Choroid plexus epithelial cell (primary cell): ENCODE measurements around the gene TSPO.

Source experiments
- DNase-seq: peaks from one replicate; pipeline ENCODE4 v3.0.0-alpha.2; 2010; ENCODE audit warnings: low read depth
- H3K4me3 ChIP-seq: 2 replicates; pipeline ENCODE4 v1.5.1; 2011; ENCODE audit warnings: low read depth, mild to moderate bottlenecking, control low read depth, low read length, moderate library complexity
- TF ChIP-seq, protein P1 (sequence below): conservative IDR thresholded peaks from 2 replicates; pipeline ENCODE4 v1.5.1; 2011; ENCODE audit warnings: low read depth, mild to moderate bottlenecking, control low read depth, inconsistent platforms, low read length, moderate library complexity

Gene TSPO

DNA sequence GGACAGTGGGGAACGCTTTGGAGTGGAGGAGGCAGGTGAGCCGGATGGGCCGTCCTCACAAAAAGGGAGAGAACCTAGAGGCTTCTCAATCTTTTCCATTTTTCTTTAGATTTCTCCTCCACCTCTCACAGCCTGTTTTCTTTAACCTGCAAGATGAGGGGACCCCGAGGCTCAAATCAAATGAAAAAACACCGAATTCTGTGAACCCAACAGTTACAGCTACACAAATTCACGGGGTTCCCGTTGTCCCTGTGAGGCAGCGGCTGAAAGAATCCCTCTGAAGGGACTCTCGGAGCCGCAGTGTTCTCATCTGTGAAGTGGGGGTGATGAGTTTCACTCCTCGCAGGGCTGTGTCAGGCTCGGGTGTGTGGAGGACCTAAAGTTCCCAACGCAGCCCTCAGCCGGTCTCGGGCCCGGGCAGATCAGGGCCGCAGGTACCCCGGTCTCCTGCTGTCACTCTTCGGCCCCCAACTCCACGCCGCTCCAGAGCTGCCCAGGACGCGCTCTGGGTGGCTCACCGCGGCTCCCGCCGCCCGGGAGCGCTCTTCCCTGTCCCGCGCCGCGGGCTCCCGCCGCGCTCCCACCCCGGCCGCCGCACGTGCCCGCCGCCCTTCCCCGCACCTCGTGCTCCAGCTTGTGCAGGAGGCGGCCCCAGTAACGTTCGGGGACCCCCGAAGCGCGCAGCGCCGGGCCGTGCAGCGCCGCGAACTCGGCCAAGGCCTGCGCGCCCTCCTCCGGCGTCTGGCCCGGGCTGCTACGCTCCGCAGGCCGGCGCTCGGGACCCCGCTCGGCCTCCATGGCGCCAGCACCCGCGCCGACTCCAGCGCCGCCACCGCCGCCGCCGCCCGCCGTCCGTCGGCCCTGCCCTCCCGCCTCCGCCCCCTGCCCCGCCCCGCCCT, 35.2 kb downstream of the TSPO start, which contains the start of gene TTLL12:
Gene TTLL12 (minus strand): TSS at position 863 of the 899 bp plus-strand sequence. CDS start 65 bp downstream, at position 798.
- TF ChIP-seq, protein P1, sequence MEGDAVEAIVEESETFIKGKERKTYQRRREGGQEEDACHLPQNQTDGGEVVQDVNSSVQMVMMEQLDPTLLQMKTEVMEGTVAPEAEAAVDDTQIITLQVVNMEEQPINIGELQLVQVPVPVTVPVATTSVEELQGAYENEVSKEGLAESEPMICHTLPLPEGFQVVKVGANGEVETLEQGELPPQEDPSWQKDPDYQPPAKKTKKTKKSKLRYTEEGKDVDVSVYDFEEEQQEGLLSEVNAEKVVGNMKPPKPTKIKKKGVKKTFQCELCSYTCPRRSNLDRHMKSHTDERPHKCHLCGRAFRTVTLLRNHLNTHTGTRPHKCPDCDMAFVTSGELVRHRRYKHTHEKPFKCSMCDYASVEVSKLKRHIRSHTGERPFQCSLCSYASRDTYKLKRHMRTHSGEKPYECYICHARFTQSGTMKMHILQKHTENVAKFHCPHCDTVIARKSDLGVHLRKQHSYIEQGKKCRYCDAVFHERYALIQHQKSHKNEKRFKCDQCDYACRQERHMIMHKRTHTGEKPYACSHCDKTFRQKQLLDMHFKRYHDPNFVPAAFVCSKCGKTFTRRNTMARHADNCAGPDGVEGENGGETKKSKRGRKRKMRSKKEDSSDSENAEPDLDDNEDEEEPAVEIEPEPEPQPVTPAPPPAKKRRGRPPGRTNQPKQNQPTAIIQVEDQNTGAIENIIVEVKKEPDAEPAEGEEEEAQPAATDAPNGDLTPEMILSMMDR, result no peak
- peak within 1 kb of the TSS; percentile 69 for H3K4me3 ChIP-seq
- peak; percentile 50 for DNase-seq

DNA sequence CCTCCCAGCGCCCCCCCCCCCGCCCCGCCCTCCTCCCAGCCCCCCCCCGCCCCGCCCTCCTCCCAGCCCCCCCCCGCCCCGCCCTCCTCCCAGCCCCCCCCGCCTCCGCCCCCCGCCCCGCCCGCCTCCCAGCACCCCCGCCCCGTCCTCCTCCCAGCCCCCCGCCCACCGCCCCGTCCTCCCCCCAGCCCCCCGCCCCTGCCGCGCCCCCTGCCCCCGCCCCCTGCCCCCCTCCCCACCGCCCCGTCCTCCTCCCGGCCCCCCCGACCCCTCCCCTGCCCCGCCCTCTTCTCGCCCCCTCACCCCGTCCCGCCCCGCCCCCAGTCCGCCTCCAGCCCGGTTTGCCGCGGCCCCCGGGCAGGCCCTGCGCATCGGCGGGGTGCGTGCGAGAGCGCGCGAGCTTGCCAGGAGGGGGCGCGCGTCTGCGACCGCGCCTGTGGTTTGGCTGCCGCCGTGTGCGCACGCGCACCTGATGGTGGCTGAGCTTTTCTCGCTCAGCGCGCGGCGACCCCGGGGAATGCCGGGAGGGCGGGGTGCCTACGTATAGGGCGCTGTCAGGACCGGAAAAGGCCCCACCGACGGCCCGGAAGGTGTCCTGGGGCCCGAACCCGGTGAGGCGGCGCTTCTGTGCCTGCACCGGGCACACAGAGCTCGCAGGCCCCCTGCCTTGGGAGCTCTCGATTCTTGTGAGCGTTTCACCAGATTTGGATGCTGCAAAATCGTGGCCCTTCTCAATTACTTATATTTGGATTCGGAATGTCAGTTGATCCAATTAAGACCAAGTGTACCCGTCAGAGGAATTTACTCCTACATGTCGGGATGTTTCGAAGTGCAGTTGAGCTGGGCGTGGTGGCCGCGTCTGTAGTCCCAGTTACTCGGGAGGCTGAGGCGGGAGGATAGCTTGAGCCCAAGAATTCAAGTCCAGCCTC, 36.1 kb downstream of the TSPO start:
- DNase-seq, result peak; percentile 96
- H3K4me3 ChIP-seq, result peak overlapping the region; percentile 60
- TF ChIP-seq, protein P1, result peak; percentile 52

DNA sequence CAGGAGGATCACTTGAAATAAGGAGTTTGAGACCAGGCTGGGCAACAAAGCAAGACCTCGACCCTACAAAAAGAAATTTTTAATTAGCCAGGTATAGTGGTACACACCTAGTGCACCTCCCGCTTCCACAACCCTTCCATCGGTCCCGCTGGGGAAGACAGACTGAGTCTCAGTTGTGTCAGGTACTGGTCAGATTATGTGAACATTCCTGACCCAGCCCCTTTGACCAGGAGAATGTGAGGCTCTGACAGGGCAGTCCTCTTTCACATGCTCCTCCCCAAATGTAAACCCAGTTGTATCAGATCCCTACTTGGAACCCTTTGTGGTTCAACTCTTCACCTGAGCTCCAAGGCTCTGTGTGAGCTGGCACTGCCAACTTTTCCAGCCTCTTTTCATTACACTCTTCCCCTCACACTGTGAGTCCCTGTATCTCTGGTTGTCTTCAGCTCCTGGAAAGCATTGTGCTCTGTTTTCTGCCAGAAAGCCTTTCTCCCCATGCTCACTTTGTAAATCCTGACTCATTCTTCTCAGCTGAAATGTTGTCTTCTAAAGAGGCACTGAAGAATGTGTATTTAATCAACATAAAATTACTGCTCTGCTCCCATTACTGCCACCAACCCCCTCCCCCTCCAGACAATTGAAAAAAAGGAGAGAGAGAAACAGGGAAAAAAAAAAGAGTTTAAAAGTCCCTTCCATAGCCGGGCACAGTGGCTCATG, 37.6 kb downstream of the TSPO start:
- TF ChIP-seq, protein P1, result no peak
- no peak for DNase-seq
- no peak overlapping the region for H3K4me3 ChIP-seq

DNA sequence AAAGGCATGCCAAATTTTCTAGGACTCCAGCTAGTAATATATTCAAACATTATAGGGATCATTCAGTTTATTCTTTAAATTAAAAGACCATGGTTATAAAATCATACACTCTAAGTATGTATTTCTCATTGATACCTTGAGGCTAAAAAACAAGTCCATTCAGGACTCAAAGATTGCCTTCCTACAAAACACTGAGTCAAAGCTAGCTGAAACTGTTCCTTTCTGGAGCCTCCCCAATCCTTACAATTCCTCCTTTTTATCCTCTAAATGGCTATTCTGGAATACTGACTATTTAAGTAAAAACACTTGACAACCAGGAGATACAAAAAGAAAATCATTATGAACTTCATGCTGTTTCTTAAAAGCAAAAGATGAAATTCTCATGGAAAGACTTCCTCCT, 40.5 kb downstream of the TSPO start:
- H3K4me3 ChIP-seq, result no peak overlapping the region
- no peak for DNase-seq
- TF ChIP-seq, protein P1, result no peak

DNA sequence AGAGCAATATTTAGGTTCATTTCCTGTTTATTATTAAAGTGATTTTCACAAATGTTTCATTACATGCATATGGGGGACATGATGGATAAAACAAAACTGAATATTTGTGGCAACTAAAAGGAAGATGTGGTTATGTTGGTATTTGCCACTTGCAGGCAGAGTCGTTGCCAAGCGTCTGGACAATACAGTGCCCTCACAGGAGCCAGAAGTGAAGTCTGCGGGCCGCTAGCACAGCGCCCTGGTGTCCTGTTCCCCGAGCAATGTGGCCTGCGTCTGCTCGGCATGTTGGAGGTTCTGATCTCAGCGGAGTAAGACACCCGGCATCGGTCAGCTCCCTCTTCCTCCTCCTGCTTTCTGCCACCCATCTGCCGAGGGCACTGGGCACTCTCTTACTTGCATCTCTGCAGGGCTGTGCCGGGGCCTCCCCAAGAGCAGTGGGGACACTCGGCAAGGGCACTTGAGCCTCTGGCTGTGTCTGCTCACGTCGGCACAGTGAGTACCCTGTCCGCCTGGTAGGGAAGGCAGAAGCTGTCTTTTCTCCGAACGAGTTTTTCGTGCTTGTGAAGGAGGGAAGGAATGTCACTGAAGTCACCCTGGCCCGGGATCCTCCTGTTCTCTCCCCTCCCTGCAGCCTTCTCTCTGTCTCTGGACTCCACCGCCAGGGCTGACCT, 46.0 kb downstream of the TSPO start:
- no peak for DNase-seq

More for the DNA sequence above, 46.0 kb downstream of the TSPO start:
- no peak overlapping the region for H3K4me3 ChIP-seq
- TF ChIP-seq, protein P1, result no peak
